IMR-90 (cell line): ENCODE data around the gene PKP4. TPM values are rescaled to one million over a fixed set of nuclear protein-coding genes. Genes with fewer than 3 reads are reported as not detected.
A peak's percentile ranks its signal among the peaks of the same experiment; 100 is the strongest.

Experiments
- ATAC-seq: fragments of 200-7000 bp; cut with Tn5 transposase; 2 replicates; pipeline ENCODE4 v1.9.1; 2020; ENCODE audit warnings: low read depth, mild to moderate bottlenecking, moderate library complexity
- BruUV-seq: library from RNA; stranded (reverse); fragments of 400-500 nt; replicated peaks from 2 replicates; lab custom pipeline; 2021; lab: Mats Ljungman, UMichigan
- CTCF ChIA-PET: fragments of 300-600 bp; formaldehyde crosslinking; extraction: SDS; loops from one replicate; lab custom pipeline; 2021; ENCODE audit warnings: antibody characterized with exemption; lab: Yijun Ruan, JAX
- POLR2A ChIA-PET: fragments of 300-600 bp; sonication (Branson Sonifier 250); formaldehyde crosslinking; loops from one replicate; lab custom pipeline; 2022; ENCODE audit warnings: antibody characterized with exemption; ENCODE audit not compliant: unreplicated experiment; lab: Charles Lee
- DNase-seq: peaks from one replicate; pipeline ENCODE4 v3.0.0; 2013
- H2AFZ ChIP-seq: replicated peaks from 2 replicates; pipeline ENCODE3; 2013; ENCODE audit warnings: low read length, mild to moderate bottlenecking; ENCODE audit not compliant: poor library complexity
- H2AK5ac ChIP-seq: 2 replicates; pipeline ENCODE4 v1.6.1; 2013; ENCODE audit warnings: low read depth, low read length, inconsistent platforms
- H2AK9ac ChIP-seq: replicated peaks from 2 replicates; pipeline ENCODE3; 2013; ENCODE audit warnings: mild to moderate bottlenecking, low read depth, low read length, moderate library complexity; ENCODE audit not compliant: poor library complexity
- H2BK120ac ChIP-seq: 2 replicates; pipeline ENCODE4 v1.6.1; 2013; ENCODE audit warnings: low read depth, low read length, inconsistent platforms
- H2BK15ac ChIP-seq: 3 replicates; pipeline ENCODE4 v1.6.1; 2013; ENCODE audit warnings: low read depth, low read length, inconsistent platforms
- H2BK20ac ChIP-seq: 2 replicates; pipeline ENCODE4 v1.6.1; 2013; ENCODE audit warnings: low read depth, mild to moderate bottlenecking, inconsistent platforms, low read length, moderate library complexity
- H2BK5ac ChIP-seq: 2 replicates; pipeline ENCODE4 v1.6.1; 2013; ENCODE audit warnings: mild to moderate bottlenecking, low read depth, low read length, inconsistent platforms; ENCODE audit not compliant: poor library complexity, severe bottlenecking
- H3K14ac ChIP-seq: replicated peaks from 2 replicates; pipeline ENCODE4 v1.6.1; 2013; ENCODE audit warnings: low read depth, low read length, inconsistent platforms
- H3K18ac ChIP-seq: 2 replicates; pipeline ENCODE4 v1.6.1; 2013; ENCODE audit warnings: low read depth, low read length, control low read depth
- H3K23ac ChIP-seq: 2 replicates; pipeline ENCODE4 v1.6.1; 2013; ENCODE audit warnings: low read depth, low read length, inconsistent platforms
- H3K27ac ChIP-seq: 2 replicates; pipeline ENCODE4 v1.5.1; 2013; ENCODE audit warnings: mild to moderate bottlenecking, control low read depth, low read length; ENCODE audit not compliant: insufficient read depth
- H3K27me3 ChIP-seq: 2 replicates; pipeline ENCODE4 v1.6.1; 2013; ENCODE audit warnings: low read length; ENCODE audit not compliant: control insufficient read depth, insufficient read depth
- H3K36me3 ChIP-seq: 2 replicates; pipeline ENCODE4 v1.6.1; 2013; ENCODE audit warnings: low read length, mixed read lengths; ENCODE audit not compliant: control insufficient read depth, insufficient read depth
- H3K4ac ChIP-seq: 2 replicates; pipeline ENCODE4 v1.6.1; 2013; ENCODE audit warnings: low read depth, low read length, inconsistent platforms
- H3K4me1 ChIP-seq: 2 replicates; pipeline ENCODE4 v1.6.1; 2013; ENCODE audit warnings: low read length, mixed read lengths; ENCODE audit not compliant: control insufficient read depth, insufficient read depth
- H3K4me2 ChIP-seq: 2 replicates; pipeline ENCODE4 v1.6.1; 2013; ENCODE audit warnings: low read depth, mild to moderate bottlenecking, control low read depth, low read length, moderate library complexity
- H3K4me3 ChIP-seq: 2 replicates; pipeline ENCODE4 v1.5.1; 2013; ENCODE audit warnings: low read depth, mild to moderate bottlenecking, control low read depth, low read length, moderate library complexity; ENCODE audit not compliant: insufficient read depth
- H3K56ac ChIP-seq: 2 replicates; pipeline ENCODE4 v1.6.1; 2013; ENCODE audit warnings: low read length, inconsistent platforms; ENCODE audit not compliant: insufficient read depth; ENCODE audit errors: extremely low read depth
- H3K79me1 ChIP-seq, 2 experiments: 2 replicates each; pipeline ENCODE4 v1.6.1; 2013; ENCODE audit warnings: low read length in 2 of 2, inconsistent platforms in 1 of 2, low read depth in 1 of 2
- H3K9ac ChIP-seq: 2 replicates; pipeline ENCODE4 v1.6.1; 2013; ENCODE audit warnings: low read depth, low read length, control low read depth
- H3K9me1 ChIP-seq: 2 replicates; pipeline ENCODE4 v1.6.1; 2013; ENCODE audit warnings: low read length, inconsistent platforms; ENCODE audit not compliant: insufficient read depth
- H3K9me3 ChIP-seq: 2 replicates; pipeline ENCODE4 v1.6.1; 2013; ENCODE audit warnings: low read length; ENCODE audit not compliant: control insufficient read depth, insufficient read depth
- H4K20me1 ChIP-seq: 2 replicates; pipeline ENCODE4 v1.6.1; 2013; ENCODE audit warnings: low read length, inconsistent platforms; ENCODE audit not compliant: insufficient read depth
- H4K5ac ChIP-seq: 2 replicates; pipeline ENCODE4 v1.6.1; 2013; ENCODE audit warnings: mild to moderate bottlenecking, low read depth, low read length, control low read depth
- H4K8ac ChIP-seq, 2 experiments: 2 replicates each; pipeline ENCODE4 v1.6.1; 2013; ENCODE audit warnings: low read depth in 2 of 2, low read length in 2 of 2, control low read depth in 1 of 2, inconsistent platforms in 1 of 2
- H4K91ac ChIP-seq: 2 replicates; pipeline ENCODE4 v1.6.1; 2013; ENCODE audit warnings: low read depth, low read length, inconsistent platforms; ENCODE audit not compliant: insufficient read depth
- CEBPB ChIP-seq: IDR thresholded peaks from 2 replicates; pipeline ENCODE4 v1.6.1; 2012; ENCODE audit warnings: low read depth, low read length, improper control_type of control experiment
- CHD1 ChIP-seq: IDR thresholded peaks from 2 replicates; pipeline ENCODE4 v1.6.1; 2012; ENCODE audit warnings: low read depth, low read length, improper control_type of control experiment
- CTCF ChIP-seq: conservative IDR thresholded peaks from 2 replicates; pipeline ENCODE4 v1.5.1; 2012; ENCODE audit warnings: mild to moderate bottlenecking, low read depth, low read length, improper control_type of control experiment
- MXI1 ChIP-seq: IDR thresholded peaks from 2 replicates; pipeline ENCODE4 v1.6.1; 2012; ENCODE audit warnings: low read depth, mild to moderate bottlenecking, low read length, moderate library complexity, borderline replicate concordance
- RAD21 ChIP-seq: IDR thresholded peaks from 2 replicates; pipeline ENCODE4 v1.6.1; 2012; ENCODE audit warnings: low read length, improper control_type of control experiment
- WGBS, 2 experiments: methylation state at CpG; one replicate each; pipeline versions ENCODE4 v1.1.5 to v1.1.7; 2013; ENCODE audit warnings: missing lambda C conversion rate in 2 of 2; ENCODE audit not compliant: insufficient read length in 1 of 2; ENCODE audit errors: extremely low coverage in 2 of 2; 5-methylcytosine and 5-hydroxymethylcytosine counted together
- dilution Hi-C: fragments of 300-500 bp; cut with HindIII; formaldehyde crosslinking; loops from one replicate; pipeline ENCODE4 v1.14.3; 2018; ENCODE audit warnings: low sequenced_read_pairs; ENCODE audit not compliant: unreplicated experiment
- in situ Hi-C: fragments of 300-500 bp; cut with MboI; formaldehyde crosslinking; loops from 3 replicates; pipeline ENCODE4 v1.14.3; 2019; ENCODE audit warnings: low sequenced_read_pairs, inconsistent platforms, mixed read lengths
- intact Hi-C: fragments of 100-400 bp; cut with micrococcal nuclease; formaldehyde crosslinking; loops from 2 replicates; pipeline ENCODE4 v1.10.0; 2022
- polyA plus RNA-seq, 3 experiments: library from polyadenylated mRNA; depleted of rRNA; stranded (reverse); fragments of >200 nt; gene quantifications; 2 replicates each; pipeline ENCODE4 v1.2.3, GENCODE V29; 2012; ENCODE audit warnings: low replicate concordance in 1 of 3
- total RNA-seq: library from RNA; depleted of rRNA; stranded (reverse); fragments of >200 nt; gene quantifications from 2 replicates; pipeline ENCODE4 v1.2.3, GENCODE V29; 2012

PKP4 gene
- total and polyA plus RNA-seq, 2 of the 4 experiments (the other 2 are of a cell fraction), result 20.1 to 37.8 TPM

GRCh38 chr2:158457092-158457825, 507 bp downstream of the PKP4 start:
- no peak overlapping the region; the same call in 2 of the 3 replicates for H2BK15ac ChIP-seq
- H3K79me1 ChIP-seq, result peaks cover 10 to 34% of the 10 kb centered on the region in 2 experiments
- no peak overlapping the region for H2AK5ac ChIP-seq
- no peaks in the 10 kb centered on the region for H3K9me3 ChIP-seq
- peak overlapping the region; percentile 76 for H3K27ac ChIP-seq
- peak overlapping the region; percentile 73; the same call in 1 of the 2 replicates for H2BK120ac ChIP-seq
- 0 out of 2 replicates have a peak overlapping the region, but pooled peaks have one; percentile 44 for H3K14ac ChIP-seq
- H4K8ac ChIP-seq, result peak overlapping the region; percentile 33 to 62; a peak in 1 of 4 replicates
- peaks cover 25% of the 10 kb centered on the region for H4K20me1 ChIP-seq
- no TSS peak for BruUV-seq
- H2BK20ac ChIP-seq, result no peak overlapping the region
- WGBS, 2 experiments, result 0% methylated on average over 53 of the region's 84 CpGs; no CpG with 5 or more reads in 1 of the 2 experiments
- ChIA-PET CTCF (interaction anchor here (0.6 to 2.5 kb wide), 5 partner anchors 16 to 297 kb away, joined by 3 to 11 read pairs (median 6); no protein-coding TSS in a partner anchor), POLR2A (interaction anchor here (0.6 kb wide), 1 partner anchor 403 kb away, joined by 3 read pairs; no protein-coding TSS in a partner anchor)
- DNase-seq (peak; percentile 61), ATAC-seq (peak; percentile 44)
- peak overlapping the region; percentile 71 for H3K4me2 ChIP-seq
- in situ Hi-C loops (loop anchor here (10.0 kb wide), 1 partner anchor 288 kb away; no protein-coding TSS in a partner anchor), dilution Hi-C loops (no loop called here), intact Hi-C loops (loop anchor here (2.0 to 10.0 kb wide), 9 partner anchors 42 to 672 kb away; no protein-coding TSS in a partner anchor)
- TF ChIP-seq RAD21, result no peak; the same call in 1 of the 2 replicates
- TF ChIP-seq MXI1, result peak; percentile 80; the same call in 1 of the 2 replicates
- 0 out of 2 replicates have a peak, but pooled peaks have one; percentile 51 for TF ChIP-seq CHD1
- no peak for TF ChIP-seq CEBPB
- 0 out of 2 replicates have a peak, but pooled peaks have one; percentile 16 for TF ChIP-seq CTCF
- H4K91ac ChIP-seq, result peak overlapping the region; percentile 39
- H3K4me3 ChIP-seq, result peak overlapping the region; percentile 90
- peak overlapping the region; percentile 84 for H2AK9ac ChIP-seq
- peak overlapping the region; percentile 63 for H3K23ac ChIP-seq
- H3K27me3 ChIP-seq, result peaks cover 4% of the 10 kb centered on the region; the same call in 1 of the 2 replicates
- H3K4me1 ChIP-seq, result peaks cover 2% of the 10 kb centered on the region
- peak overlapping the region; percentile 80 for H2BK5ac ChIP-seq
- H2AFZ ChIP-seq, result peak overlapping the region; percentile 96
- H3K9me1 ChIP-seq, result 0 out of 2 replicates have a peak, but pooled peaks cover 2% of the 10 kb centered on the region
- H4K5ac ChIP-seq, result no peak overlapping the region
- H3K4ac ChIP-seq, result peak overlapping the region; percentile 75
- H3K36me3 ChIP-seq, result no peaks in the 10 kb centered on the region
- peak overlapping the region; percentile 71 for H3K9ac ChIP-seq
- no peak overlapping the region for H3K18ac ChIP-seq
- H3K56ac ChIP-seq, result peak overlapping the region; percentile 47
